COLO829 (cell line): ENCODE measurements around the gene LRRC25.
"Not testable (repeated sequence)": the region's sequence is repeated elsewhere in the genome, so short reads cannot be mapped to it uniquely, and the experiment has no call there.

Experiments used
- DNase-seq: peaks from one replicate; pipeline ENCODE4 v3.0.0; 2012; ENCODE audit warnings: low spot score

LRRC25 gene

GRCh38 chr19:18402455-18403248, 5.2 kb upstream of the LRRC25 start:
- not testable (repeated sequence) for DNase-seq

GRCh38 chr19:18401580-18402112, 4.2 kb upstream of the LRRC25 start:
- no peak for DNase-seq

GRCh38 chr19:18399008-18399407, 1.6 kb upstream of the LRRC25 start:
- DNase-seq, result no peak

- DNase-seq, result no peak
Observed at GRCh38 chr19:18396471-18397241, 766 bp downstream of the LRRC25 start.

- no peak for DNase-seq
Observed at GRCh38 chr19:18393836-18394235, 3.6 kb downstream of the LRRC25 start.

GRCh38 chr19:18392926-18393325, 4.5 kb downstream of the LRRC25 start:
- no peak for DNase-seq

- DNase-seq, result no peak
Observed at GRCh38 chr19:18392417-18392816, 5.0 kb downstream of the LRRC25 start.

GRCh38 chr19:18391509-18392075, 5.8 kb downstream of the LRRC25 start:
- DNase-seq, result no peak

GRCh38 chr19:18390065-18390907, 7.1 kb downstream of the LRRC25 start:
- DNase-seq, result no peak

GRCh38 chr19:18389726-18390064, 7.7 kb downstream of the LRRC25 start:
- DNase-seq, result no peak

- DNase-seq, result no peak
Observed at GRCh38 chr19:18388960-18389725, 8.3 kb downstream of the LRRC25 start.

- peak; percentile 68 for DNase-seq
Observed at GRCh38 chr19:18388100-18388959, 9.1 kb downstream of the LRRC25 start.

- no peak for DNase-seq
Observed at GRCh38 chr19:18386543-18387271, 10.7 kb downstream of the LRRC25 start.

- peak; percentile 96 for DNase-seq
Observed at GRCh38 chr19:18385675-18386542, 11.5 kb downstream of the LRRC25 start, which contains the start of gene GDF15. Gene GDF15 (plus strand): TSS chr19:18386158. CDS start chr19:18386190, 32 bp downstream.

GRCh38 chr19:18385359-18385674, 12.1 kb downstream of the LRRC25 start:
- DNase-seq, result no peak

GRCh38 chr19:18384775-18385174, 12.6 kb downstream of the LRRC25 start:
- no peak for DNase-seq

GRCh38 chr19:18383622-18384021, 13.8 kb downstream of the LRRC25 start:
- not testable (repeated sequence) for DNase-seq

- no peak for DNase-seq
Observed at GRCh38 chr19:18380843-18381242, 16.6 kb downstream of the LRRC25 start.
